Stimulated activated CD8-positive, alpha-beta memory T cell treated with anti-CD3 and anti-CD28 coated beads, Interleukin-15, amount 100 ng/mL, for 48 hours (primary cell): ENCODE data around the gene DAGLA.
"Not testable (repeated sequence)": the region's sequence is repeated elsewhere in the genome, so short reads cannot be mapped to it uniquely, and the experiment has no call there.

Experiments
- DNase-seq, 2 donors: peaks; one replicate each; pipeline ENCODE4 v3.0.0-alpha.2; 2020; ENCODE audit warnings: low read depth in 2 of 2

DAGLA gene

DNA sequence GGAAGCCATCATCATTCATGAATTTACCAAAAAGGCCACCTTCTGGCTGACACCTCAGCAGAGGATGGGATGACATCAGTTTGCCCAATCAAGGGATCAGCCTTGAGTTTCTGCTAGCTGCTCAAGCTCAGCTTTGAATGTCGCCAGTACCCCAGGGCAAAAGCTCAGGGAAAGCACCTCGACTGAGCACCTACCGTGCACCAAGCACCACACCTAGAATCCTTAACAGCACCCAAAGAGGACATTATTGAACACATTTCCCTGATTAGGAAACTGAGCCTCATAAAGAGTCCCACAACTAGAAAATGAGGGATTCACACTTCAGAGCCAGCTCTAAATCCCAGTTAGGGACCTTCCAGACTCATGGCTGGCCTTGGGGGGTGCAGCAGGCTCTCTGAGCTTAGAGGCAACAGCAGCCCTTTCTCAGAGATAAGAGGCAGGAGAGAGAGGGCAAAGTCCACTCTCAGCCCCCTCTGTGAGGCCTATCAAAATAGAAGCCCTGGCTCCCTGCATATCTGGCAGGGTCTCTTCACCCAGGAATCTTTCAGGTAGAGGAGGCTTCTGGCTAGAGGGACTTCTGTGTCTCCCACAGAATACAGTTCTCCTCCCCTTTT lies 13.4 kb upstream of the DAGLA start:
- DNase-seq: no peak

DNA sequence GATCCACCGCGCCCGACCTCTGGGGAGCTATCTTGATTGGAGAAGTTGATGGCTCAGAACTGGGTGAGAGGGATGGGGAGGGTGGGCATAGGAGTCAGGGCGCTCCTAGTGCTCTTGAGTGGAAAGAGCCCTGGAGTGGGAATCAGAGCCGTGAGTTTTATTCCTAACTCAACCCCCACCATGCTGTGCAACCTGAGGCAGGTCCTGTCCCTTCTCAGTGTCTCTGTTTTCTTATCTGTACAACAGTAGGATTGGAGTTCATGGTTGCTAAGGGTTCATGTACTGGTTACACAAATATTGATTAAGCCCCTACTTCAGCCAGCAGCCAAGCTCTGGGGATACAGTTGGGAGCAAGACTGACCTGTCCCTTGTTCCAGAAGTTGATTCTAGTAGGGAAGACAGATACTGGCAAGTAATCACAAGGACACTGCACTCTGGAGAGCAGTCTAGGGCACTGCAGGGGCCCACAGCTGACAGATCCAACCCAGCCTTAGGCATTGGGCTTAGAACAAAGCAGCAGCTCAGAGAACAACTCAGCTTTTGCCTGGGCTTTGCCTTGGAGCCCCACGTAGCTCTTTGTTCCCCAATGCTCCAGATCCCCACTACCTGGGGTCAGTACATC lies 12.4 kb upstream of the DAGLA start:
- DNase-seq: no peak

DNA sequence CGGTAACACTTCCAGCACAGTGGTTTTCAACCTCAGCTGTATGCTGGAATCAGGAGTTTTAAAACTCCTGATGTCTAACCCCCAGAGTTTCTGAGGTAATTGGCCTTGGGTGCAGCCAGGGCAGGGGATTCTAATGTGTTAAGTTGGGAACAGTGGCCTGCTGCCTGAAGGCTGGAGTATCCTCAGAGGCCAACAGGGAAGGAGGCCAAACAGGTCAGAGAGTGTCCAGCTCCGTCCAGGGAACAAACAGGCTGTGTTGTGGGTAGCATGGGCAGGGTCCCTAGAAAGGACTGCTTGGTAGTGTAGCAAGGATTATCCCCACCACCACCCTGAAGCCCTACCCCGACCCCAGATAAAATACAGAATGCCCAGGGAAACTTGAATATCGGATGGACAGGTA lies 10.8 kb upstream of the DAGLA start:
- DNase-seq: no peak

DNA sequence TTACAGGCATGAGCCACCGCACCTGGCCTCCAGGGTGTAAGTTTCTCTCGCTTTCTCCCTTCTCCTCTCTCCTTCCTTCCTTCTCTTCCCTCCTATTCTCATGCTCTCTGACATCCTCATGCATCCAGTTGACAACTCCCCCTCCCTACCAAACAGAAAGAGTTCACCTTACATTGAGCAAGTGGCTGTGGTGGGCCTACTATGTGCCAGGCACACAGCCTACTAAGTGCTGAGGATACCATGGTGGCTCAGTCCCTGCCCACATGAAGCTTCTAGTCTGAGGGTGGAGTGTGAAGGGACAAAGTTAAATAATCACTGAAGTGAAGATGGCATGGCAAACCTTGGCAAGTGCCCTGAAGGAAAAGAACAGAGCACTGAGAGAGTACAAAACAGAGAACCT lies 9.6 kb upstream of the DAGLA start:
- no peak for DNase-seq

DNA sequence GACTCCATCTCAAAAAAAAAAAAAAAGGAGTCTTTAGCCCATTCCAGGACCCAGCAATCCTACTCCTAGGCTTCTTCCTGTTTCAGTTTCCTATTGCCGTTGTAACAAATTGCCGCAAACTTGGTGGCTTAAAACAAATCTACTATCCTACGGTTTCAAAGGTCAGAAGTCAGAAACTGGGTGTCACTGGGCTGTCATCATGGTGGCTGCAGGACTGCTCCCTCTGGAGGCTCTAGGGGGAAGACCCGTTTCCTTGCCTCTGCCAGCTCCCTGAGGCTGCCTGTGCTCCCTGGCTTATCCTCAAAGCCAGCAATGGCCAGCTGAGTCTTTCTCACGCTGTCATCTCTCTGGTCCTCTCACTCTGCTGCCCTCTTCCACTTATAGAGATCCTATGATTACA lies 8.7 kb upstream of the DAGLA start:
- no peak for DNase-seq

DNA sequence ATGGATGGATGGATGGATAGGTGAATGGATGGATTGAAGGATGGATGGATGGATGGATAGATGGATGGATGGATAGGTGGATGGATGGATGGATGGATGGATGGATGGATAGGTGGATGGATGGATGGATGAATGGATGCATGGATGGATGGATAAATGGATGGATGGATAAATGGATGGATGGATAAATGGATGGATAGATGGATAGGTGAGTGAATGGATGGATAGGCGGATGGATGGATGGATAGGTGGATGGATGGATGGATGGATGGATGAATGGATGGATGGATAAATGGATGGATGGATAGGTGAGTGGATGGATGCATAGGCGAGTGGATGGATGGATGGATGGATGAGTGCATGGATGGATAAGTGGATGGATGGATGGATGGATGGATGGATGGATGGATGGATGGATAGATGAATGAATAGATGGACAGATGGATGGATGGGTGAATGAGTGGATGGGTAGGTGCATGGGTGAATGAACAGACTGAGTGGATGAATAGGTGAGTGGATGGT lies 6.2 kb upstream of the DAGLA start:
- DNase-seq: not testable (repeated sequence)

DNA sequence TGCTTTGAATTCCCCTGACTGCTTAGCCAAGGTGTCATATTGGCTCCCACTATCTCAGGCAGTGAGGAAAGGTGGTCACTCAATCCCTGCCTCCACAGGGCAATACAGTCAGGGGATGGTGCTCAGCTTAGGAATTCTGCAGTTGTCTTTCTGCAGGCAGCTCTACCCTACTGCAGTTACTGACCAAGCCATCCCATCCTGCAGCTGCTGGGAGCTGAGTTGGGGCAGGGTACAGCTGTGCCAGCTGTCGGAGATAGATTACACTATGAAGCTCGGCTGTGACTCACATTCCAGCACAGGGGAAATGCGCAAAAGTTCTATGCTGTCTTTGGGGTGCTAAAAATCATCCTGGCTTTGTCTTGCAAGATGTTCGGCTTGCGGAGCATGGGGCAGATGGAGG lies 4.4 kb upstream of the DAGLA start:
- no peak for DNase-seq

DNA sequence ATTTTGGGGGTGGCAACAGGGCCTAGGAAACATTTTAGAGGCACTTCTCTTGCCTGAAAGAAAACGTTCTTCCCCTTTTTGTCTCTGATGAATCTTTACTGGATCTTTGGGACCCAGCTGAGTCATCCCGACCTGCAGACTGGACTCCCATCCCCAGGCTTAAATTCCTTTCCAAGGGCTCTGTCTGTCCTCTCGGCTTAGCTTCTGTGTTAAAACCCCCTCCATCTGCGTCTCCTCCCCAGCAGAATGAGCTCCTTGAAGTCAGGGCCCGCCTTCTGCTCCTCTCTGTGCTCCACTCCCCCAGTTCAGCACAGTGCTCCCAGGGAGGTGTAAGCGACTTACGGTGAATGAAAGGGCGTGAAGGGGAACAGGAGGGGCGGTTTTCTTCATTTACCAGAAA lies 895 bp upstream of the DAGLA start:
- DNase-seq: no peak

DNA sequence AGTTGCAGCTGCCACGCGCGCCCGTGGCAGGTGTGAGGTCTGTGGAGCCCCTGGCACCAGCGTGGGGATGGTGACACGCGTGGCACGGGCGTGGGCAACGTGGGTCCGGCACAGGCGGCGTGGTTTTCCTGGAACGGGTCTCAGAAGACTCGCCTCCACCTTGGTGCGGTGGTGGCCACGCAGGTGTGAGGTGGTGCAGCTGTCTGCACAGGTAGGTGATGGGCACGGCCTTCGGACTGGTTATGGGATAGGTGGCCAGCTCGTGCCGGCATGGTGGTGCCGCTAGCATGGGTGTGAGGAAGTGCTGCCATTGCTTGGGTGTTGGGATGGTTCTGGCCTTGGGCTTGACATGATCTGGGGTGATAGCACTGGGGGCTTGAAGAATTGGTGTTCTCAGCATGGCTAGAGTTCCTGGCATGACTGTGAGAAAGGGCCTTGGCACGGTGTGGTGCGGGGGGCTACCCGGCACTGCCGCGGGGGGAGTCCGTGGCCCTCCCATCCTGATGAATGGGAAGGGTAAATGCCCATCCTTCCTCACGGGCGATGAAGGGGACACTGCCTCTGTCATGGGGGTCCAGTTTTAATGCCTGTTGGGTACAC lies 531 bp downstream of the DAGLA start:
- no peak for DNase-seq

DNA sequence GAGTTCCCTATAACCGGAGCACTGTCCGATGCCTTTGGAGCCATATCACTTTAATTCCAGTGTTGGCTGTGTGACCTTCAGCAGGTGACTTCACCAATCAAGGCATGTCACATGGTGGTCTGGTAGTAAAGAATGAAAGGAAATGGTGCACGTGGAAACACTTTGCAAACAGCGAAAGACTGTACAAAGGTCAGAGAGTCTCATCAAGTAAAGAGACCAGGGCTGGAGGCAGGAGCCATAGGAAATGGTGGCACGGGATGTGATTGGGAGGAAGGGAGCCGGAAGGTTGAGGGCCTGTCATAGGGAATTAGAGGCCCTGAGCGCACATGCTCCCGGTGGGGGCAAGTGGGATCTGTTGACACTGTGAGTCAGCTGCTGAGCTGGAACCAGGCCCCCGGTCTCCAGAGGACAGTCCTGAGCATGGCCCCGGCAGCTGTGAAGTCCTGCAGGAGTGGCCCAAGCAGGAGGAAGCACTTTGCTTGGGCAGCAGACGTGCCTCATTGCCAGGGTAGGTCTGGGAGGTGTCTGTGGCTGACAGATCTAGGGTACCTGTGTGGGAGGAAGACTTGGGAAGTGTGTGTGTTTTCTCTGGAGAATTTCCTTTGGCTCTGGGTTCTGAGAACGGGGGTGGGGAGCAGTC lies 2.0 kb downstream of the DAGLA start:
- no peak for DNase-seq

DNA sequence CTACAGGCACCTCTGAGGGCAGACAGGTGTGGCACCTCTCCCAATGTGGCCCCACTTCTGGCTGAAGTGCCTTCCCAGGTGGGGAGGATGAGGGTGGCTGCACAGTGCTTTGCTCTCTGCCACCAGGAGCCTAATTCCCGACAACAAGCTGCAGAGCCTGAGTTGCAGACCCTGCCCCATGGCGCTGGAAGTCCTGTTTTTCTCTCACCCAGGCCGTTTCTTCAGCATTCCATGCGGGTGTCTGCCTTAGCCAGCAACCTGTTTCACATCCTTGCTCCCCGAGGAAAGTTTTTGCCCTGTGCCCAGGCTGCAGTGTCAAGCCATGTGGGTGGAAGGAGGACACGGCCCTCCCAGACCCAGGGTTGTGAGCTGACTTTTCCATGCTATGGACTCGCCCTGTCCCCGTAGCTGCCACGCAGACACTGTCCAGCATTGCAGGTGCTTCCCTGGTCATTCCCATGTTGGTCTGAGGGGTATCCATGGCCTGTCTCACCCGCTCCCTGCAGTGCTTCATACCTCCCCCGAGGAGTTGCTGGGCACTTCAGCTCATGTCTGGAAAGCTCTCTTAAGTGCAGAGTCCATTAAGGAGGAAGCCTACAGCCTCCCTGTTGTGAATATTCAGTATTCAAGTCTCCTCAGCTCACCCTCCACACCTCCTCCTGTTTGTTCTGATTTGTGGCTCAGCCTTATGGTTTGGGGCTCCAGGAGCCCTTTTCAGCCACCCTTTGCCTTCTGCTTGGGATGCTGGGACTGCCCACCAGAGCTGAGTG lies 2.9 kb downstream of the DAGLA start:
- no peak for DNase-seq

DNA sequence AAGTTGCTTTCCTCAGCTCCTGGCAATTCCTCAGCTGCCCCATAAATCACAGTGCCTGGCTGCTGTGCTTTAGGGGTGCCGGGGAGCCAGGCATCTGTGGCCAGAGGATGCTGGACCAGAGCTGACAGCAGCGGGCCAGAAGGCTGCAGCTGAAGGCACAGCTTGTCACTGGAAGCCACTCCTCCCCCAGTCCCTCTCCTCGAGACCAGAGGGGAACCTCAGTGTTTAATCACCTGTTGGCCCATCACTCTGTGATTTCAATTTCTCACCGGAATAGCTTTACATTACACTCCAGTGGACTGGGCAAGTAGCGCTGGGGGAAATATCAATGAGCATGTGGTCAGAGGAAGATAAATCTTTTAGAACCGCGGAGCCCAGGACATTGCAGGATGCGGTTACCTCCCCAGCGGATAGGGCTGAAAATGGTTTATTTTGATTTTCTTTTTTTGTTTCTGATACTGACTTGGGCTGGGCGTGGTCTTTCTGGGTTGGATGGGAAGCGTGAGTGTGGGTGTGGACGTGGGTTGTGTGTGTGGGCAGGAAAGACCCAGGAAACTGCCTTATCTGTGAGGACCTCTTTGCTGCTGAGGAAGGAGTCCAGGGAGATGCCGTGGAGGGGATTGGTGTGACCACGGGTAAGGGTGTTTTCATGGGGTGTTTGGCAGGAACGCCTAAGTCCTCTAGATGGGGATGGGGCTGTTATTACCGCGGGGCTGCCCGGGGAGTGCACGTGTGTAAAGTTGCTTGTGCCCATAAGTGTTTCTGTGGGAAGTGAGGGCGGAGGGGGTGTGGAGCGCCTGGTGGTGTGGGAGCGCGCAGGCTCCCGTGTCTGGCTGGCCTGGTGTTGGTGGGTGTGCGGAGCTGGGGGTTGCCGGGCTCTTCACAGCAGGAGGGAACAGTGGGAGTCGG lies 4.0 kb downstream of the DAGLA start:
- DNase-seq: no peak

DNA sequence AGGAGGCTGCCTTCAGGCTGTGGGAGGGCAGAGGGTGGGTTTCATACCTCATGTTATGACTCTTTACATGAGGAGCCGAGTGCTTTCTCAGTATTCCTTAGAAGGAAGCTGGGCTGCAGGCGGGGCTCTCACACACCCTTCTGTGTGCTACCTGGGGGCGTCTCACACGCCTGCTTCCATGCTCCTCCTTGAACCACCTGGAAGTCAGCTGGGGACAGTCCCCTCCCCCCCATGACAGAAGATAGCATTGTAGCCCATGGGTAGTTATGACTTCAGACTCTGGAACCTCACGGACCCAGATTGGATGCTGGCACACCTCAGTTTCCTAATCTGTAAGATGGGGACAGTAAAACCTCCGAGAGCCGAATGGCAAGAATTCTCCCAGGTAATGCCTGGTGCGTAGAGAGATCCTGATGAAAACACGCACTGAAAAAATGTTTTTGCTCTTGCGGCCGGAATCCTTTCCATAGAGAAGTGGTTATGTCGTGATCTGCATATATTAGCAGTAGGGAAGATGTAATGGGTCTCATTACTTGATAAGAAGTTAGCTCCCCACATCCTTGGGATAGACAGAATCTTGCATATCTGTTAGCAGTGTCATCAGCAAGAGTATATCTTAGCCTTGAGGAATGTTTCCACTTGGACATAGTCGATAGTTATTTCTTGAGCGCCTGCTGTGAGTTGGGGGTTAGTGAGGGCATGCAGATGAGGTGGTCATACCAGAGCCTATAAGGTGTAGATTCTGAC lies 4.9 kb downstream of the DAGLA start:
- DNase-seq: no peak

DNA sequence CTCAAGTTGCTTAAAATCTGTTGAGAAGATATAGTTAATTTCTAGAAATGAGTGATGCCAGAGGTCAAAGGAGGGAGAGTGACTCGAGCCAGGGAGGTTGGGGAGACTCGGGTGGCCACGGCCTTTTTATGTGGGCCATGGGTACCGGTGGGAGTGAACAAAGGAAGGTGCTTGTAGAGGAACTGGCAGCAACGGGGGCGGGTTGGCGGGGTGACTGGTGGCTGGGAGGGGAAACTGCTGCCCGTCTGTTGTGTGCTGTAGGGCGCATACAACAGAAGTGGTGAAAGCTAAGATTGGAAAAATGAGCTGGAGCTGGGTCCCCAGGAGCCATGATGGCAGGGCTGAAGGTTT lies 5.4 kb downstream of the DAGLA start:
- no peak for DNase-seq

DNA sequence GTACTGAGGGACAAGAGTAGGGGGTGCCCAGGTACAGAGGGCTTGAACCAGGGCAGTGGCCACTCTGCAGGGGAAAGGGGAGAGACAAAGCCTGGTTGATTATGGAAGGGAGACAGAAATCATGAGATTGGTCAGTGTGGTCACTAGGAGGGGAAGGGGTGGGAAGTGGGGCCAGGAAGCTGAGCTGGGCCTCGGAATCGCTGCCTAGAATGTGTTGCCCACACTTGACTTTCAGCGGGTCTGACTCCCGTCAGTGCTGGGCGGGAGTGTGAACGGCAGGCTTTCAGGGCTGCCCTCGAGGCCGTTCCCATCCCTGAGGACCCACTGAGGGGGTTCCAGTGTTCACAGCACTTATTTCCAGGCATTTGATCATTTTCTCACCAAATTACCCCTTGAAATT lies 5.9 kb downstream of the DAGLA start:
- DNase-seq: no peak

DNA sequence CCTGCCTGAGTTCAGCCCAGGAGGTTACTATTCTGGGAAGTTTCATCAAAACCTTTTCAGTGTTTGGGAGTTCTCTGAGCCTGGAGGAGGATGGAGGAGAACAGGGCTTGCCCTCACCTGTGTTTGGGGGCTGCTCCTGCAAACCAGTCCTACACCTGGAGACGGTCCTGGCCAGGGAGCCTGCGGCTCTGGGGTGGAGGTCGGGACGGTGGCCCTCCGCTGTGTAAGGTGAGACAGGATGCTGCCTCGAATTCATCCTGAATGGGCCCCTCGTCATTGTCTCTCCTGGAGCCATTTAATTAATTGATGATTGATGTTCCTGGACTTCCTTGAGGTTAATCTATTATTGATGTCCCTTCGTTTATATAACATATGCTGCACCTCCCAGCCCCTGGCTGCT lies 6.3 kb downstream of the DAGLA start:
- no peak for DNase-seq

DNA sequence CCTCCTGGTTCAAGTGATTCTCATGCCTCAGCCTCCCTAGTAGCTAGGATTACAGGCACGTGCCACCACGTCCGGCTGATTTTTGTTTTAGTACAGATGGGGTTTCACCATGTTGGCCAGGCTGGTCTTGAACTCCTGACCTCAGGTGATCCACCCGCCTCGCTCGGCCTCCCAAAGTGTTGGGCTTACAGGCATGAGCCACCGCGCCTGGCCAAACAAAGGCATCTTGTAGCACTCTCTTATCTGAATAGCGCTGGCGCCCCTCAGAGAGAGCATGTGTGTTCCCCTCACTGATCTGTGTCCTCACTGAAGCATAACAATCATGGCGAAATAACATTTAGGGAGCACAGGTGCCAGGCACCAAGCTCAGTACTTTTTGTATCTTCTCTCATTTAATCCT lies 7.2 kb downstream of the DAGLA start:
- DNase-seq: no peak

DNA sequence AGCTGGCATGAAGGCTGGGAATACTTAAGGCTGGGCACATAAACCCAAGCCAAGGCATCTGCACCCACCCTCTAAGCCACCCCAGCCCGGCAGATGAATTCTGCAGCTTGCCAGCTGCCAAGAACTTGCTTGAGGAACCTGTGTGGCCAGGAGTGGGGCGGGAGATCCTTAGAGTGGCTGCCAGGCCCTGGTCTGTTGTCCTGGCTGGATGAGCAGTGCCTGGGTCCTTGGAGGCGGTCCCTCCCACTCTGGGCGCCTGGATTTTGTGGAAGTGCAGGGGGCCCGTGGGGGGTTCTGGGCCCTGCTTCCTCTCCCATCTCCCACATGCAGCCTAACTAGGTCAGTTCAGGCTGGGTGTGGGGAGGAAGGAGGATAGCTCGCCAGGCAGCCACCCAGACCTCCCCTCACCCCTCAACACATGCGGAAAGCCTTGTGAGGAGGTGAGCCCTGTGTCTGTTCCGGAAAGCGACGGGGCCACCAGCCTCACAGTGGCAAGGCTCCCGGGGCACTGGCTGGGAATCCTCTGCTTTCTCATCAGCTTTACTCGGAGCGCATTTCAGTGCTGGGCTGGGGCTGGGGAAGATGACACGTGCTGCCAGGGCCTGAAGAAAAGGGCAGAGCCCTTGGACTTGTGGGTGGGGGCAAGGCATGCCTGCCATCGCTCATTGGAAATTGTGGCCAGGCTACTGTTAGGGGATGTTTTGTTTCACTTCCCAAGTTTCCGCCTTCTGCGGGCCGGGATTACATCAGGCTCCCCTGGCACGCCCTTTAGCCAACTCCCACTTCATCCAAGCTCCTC lies 8.4 kb downstream of the DAGLA start:
- no peak for DNase-seq

DNA sequence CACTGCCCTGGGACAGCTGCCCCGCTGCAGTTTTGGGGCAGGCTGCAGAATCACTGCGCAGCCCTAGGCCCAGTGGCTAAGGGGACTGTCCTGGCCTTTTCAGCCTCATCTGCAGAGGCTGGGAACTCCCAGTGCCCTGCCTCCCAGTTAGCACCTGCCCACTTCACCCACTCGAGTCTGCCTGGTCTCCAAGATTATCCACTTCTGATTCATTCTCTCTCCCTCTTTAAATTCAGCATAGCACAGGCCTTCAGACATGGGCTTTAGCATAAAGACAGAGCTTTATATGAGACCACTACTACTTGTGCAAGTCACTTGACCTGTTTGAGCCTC lies 8.9 kb downstream of the DAGLA start:
- DNase-seq: no peak
